Measurements from ENCODE around the gene LRP1. TPM values are rescaled to one million over a fixed set of nuclear protein-coding genes. Genes with fewer than 3 reads are reported as not detected.

LRP1 gene
- total and polyA plus RNA-seq, 2 of the 13 experiments (the other 11 are each of a cell fraction or from before 2014, with no cell fraction given) = 14.7 to 30.8 TPM

DNA sequence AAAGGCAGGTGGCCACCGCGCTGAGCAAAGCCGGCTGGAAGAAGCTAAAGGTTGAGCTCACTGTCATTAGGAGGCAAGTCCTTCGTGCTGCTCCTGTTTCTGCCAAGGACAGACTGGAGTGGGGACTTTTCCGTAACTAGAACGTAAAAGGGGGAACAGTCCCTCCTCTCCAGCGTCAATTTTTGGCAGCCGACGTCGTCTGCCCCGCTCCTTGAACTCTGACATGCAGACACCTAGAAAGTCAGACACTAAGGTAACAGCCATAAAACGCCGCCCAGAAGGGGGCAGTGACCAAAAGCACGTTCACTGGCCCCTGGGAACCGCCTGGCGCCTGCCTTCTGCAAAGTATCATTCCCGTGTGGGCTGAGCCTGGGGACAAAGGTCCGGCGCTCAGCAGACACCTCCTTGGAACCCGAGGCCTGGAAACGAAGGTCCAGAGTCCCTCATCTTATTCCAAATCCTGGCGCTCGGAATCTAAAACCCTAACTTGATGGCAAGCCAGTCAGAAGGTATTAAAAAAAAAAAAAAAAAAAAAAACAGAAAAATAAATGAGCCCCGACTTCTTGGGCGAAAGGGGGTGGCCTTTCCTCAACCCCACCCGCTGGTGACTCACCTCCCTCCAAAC, 1.1 kb upstream of the LRP1 start (continued):
- TF ChIP-seq, protein P1, sequence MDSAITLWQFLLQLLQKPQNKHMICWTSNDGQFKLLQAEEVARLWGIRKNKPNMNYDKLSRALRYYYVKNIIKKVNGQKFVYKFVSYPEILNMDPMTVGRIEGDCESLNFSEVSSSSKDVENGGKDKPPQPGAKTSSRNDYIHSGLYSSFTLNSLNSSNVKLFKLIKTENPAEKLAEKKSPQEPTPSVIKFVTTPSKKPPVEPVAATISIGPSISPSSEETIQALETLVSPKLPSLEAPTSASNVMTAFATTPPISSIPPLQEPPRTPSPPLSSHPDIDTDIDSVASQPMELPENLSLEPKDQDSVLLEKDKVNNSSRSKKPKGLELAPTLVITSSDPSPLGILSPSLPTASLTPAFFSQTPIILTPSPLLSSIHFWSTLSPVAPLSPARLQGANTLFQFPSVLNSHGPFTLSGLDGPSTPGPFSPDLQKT (CRISPR knock-in tag; IDR thresholded peaks at IDR 0.05; ENCODE audit: borderline replicate concordance) = no peak
- no peak for TF ChIP-seq ZFP36 (IDR thresholded peaks at IDR 0.05; ENCODE audit: borderline replicate concordance, low read depth, low read length, partially characterized antibody)
- TF ChIP-seq MED1 (CRISPR knock-in tag; IDR thresholded peaks at IDR 0.05) = peak; percentile 79
- 0 out of 2 replicates have a peak, but pooled peaks have one; percentile 8 for TF ChIP-seq TFAP4 (IDR thresholded peaks at IDR 0.05; ENCODE audit: borderline replicate concordance, low read depth)
- TF ChIP-seq, protein P2, sequence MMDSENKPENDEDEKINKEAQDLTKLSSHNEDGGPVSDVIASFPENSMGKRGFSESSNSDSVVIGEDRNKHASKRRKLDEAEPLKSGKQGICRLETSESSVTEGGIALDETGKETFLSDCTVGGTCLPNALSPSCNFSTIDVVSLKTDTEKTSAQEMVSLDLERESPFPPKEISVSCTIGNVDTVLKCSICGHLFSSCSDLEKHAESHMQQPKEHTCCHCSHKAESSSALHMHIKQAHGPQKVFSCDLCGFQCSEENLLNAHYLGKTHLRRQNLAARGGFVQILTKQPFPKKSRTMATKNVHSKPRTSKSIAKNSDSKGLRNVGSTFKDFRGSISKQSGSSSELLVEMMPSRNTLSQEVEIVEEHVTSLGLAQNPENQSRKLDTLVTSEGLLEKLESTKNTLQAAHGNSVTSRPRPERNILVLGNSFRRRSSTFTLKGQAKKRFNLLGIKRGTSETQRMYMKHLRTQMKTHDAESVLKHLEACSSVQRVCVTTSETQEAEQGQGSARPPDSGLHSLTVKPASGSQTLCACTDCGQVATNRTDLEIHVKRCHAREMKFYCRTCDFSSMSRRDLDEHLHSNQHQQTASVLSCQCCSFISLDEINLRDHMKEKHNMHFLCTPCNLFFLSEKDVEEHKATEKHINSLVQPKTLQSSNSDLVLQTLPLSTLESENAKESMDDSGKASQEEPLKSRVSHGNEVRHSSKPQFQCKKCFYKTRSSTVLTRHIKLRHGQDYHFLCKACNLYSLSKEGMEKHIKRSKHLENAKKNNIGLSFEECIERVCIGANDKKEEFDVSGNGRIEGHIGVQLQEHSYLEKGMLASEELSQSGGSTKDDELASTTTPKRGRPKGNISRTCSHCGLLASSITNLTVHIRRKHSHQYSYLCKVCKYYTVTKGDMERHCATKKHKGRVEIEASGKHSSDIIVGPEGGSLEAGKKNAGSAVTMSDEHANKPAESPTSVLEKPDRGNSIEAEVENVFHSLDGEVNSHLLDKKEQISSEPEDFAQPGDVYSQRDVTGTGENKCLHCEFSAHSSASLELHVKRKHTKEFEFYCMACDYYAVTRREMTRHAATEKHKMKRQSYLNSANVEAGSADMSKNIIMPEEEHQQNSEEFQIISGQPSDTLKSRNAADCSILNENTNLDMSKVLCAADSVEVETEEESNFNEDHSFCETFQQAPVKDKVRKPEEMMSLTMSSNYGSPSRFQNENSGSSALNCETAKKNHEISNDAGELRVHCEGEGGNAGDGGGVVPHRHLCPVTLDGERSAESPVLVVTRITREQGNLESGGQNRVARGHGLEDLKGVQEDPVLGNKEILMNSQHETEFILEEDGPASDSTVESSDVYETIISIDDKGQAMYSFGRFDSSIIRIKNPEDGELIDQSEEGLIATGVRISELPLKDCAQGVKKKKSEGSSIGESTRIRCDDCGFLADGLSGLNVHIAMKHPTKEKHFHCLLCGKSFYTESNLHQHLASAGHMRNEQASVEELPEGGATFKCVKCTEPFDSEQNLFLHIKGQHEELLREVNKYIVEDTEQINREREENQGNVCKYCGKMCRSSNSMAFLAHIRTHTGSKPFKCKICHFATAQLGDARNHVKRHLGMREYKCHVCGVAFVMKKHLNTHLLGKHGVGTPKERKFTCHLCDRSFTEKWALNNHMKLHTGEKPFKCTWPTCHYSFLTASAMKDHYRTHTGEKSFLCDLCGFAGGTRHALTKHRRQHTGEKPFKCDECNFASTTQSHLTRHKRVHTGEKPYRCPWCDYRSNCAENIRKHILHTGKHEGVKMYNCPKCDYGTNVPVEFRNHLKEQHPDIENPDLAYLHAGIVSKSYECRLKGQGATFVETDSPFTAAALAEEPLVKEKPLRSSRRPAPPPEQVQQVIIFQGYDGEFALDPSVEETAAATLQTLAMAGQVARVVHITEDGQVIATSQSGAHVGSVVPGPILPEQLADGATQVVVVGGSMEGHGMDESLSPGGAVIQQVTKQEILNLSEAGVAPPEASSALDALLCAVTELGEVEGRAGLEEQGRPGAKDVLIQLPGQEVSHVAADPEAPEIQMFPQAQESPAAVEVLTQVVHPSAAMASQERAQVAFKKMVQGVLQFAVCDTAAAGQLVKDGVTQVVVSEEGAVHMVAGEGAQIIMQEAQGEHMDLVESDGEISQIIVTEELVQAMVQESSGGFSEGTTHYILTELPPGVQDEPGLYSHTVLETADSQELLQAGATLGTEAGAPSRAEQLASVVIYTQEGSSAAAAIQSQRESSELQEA (CRISPR knock-in tag; IDR thresholded peaks at IDR 0.05; ENCODE audit: not compliant biosample characterization) = no peak
- TF ChIP-seq, protein P3, sequence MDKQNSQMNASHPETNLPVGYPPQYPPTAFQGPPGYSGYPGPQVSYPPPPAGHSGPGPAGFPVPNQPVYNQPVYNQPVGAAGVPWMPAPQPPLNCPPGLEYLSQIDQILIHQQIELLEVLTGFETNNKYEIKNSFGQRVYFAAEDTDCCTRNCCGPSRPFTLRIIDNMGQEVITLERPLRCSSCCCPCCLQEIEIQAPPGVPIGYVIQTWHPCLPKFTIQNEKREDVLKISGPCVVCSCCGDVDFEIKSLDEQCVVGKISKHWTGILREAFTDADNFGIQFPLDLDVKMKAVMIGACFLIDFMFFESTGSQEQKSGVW (CRISPR knock-in tag; IDR thresholded peaks at IDR 0.05; ENCODE audit: borderline replicate concordance) = no peak
- no peak for TF ChIP-seq PAF1 (CRISPR knock-in tag; IDR thresholded peaks at IDR 0.05)
- no peak for TF ChIP-seq ZNF605 (CRISPR knock-in tag; IDR thresholded peaks at IDR 0.05)
- 0 out of 2 replicates have a peak, but pooled peaks have one; percentile 29 for TF ChIP-seq SP4 (CRISPR knock-in tag; IDR thresholded peaks at IDR 0.05)
- 0 out of 2 replicates have a peak, but pooled peaks have one; percentile 79 for TF ChIP-seq ZNF598 (CRISPR knock-in tag; IDR thresholded peaks at IDR 0.05; ENCODE audit: borderline replicate concordance)
- peak; percentile 44; the same call in 1 of the 2 replicates for TF ChIP-seq SOX5 (CRISPR knock-in tag; IDR thresholded peaks at IDR 0.05; ENCODE audit: borderline replicate concordance)
- no peak for TF ChIP-seq ZNF619 (CRISPR knock-in tag; IDR thresholded peaks at IDR 0.05)
- no peak for TF ChIP-seq ZNF557 (CRISPR knock-in tag; IDR thresholded peaks at IDR 0.05)
- TF ChIP-seq NCOR1 (IDR thresholded peaks at IDR 0.05; ENCODE audit: borderline replicate concordance, low read length) = 0 out of 2 replicates have a peak, but pooled peaks have one; percentile 25
- no peak for TF ChIP-seq FOXP1 (IDR thresholded peaks at IDR 0.05)
- peak; percentile 13; the same call in 1 of the 2 replicates for TF ChIP-seq FOXP1 (CRISPR knock-in tag; IDR thresholded peaks at IDR 0.05)

All from HepG2 (cell line).